Islet precursor cell (in vitro differentiated cells): ENCODE results near the gene HCAR2.
"Not testable (repeated sequence)": the region's sequence is repeated elsewhere in the genome, so short reads cannot be mapped to it uniquely, and the experiment has no call there.

Source experiments
- DNase-seq: peaks from one replicate; pipeline ENCODE4 v3.0.0-alpha.2; 2018

The HCAR2 gene

DNA sequence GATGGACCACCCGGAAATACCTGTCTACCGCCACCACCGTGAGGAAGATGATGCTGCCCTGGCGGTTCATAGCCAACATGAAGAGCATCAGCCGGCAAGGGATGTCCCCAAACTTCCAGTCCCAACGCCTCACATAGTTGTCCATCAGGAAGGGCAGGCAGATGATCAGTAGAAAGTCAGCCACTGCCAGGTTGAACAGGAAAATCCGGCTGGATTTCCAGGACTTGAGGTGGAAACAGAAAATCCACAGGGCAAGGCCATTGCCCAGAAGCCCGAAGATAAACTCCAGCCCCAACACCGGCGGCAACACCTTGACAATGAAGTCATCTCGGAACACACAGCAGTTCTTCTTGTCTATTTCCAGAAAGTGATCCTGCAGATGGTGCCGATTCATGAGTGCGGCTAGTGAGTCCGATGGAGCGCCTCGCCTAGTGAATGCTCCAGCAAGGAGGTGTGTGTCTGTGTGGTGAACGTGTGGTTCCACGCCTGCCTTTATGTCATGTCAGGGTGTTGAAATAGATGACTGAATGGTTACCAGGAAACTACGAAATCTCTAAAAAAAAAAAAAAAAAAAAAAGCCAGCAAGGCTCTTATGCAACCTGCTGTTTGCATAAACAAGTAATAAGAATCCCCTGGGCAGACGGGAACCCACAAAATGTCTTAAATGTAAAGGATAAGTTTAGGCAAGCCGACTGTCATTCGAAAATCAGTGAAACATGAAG, at the start of gene HCAR2:
Gene HCAR2 (minus strand): TSS at position 468 of the 722 bp plus-strand sequence. CDS start 74 bp downstream, at position 394.
- DNase-seq, result not testable (repeated sequence)

DNA sequence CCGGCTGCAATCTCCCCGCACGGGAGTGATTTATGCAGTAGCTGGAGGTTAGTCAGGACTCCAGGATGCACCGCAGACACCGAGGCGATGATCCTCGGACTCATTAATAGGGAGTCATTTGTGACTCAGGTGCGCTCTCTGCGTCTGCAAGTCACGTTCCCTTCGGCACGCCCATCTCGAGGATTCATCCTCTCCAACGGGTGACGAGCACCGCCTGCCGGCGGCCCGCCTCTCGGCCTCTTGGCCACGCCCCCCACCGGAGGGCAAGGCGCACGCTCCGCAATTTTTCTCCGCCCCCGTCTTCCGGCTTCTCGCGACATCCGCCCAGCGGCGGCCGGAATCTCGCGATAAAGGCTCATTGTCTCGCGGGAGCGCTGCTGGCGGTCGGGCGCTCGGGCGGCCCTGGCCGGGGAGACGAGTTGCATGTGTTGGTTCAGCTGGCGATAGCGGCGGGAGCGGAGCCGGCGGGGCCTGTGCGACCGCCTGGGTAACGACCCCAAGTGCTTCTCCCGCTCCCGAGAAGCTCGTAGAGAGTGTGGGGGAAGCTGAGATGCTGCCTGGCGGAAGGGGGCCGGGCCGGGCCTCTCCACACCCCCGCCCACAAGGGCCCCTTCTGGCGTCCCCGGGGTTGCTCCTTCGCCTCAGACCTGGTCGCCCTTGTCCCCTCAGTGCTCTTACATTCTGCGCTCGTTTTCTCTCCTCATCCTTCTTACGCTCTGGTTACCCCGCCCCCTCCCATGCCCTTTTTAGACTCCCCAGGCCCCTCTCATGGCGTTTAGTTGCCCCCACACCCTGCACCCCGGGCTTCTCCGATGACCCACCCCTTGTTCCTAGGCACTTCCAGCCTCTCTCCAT, 49.5 kb upstream of the HCAR2 start, which contains the start of gene DENR:
Gene DENR (plus strand): TSS at position 361 of the 855 bp plus-strand sequence. CDS start 878 bp downstream, outside the sequence.
- peak; percentile 100 for DNase-seq

DNA sequence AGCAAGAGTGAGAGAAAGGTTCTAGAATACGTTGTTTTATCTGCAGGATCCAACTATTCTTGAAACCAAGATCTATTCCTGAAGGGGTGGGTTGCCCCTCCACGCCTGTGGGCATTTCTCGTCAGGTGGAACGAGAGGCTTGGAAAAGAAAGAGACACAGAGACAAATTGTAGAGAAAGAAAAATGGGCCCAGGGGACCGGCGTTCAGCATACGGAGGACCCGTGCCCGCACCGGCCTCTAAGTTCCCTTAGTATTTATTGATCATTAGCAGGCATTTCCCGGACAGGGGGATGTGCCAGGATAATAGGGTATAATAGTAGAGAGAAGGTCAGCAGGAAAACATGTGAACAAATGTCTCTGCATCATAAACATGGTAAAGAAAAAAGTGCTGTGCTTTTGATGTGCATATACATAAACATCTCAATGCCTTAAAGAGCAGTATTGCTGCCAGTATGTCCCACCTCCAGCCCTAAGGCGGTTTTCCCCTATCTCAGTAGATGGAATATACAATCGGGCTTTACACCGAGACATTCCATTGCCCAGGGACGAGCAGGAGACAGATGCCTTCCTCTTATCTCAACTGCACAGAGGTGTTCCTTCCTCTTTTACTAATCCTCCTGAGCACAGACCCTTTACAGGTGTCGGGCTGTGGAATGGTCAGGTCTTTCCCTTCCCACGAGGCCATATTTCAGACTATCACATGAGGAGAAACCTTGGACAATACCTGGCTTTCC, 47.8 kb upstream of the HCAR2 start:
- DNase-seq, result peak; percentile 82

DNA sequence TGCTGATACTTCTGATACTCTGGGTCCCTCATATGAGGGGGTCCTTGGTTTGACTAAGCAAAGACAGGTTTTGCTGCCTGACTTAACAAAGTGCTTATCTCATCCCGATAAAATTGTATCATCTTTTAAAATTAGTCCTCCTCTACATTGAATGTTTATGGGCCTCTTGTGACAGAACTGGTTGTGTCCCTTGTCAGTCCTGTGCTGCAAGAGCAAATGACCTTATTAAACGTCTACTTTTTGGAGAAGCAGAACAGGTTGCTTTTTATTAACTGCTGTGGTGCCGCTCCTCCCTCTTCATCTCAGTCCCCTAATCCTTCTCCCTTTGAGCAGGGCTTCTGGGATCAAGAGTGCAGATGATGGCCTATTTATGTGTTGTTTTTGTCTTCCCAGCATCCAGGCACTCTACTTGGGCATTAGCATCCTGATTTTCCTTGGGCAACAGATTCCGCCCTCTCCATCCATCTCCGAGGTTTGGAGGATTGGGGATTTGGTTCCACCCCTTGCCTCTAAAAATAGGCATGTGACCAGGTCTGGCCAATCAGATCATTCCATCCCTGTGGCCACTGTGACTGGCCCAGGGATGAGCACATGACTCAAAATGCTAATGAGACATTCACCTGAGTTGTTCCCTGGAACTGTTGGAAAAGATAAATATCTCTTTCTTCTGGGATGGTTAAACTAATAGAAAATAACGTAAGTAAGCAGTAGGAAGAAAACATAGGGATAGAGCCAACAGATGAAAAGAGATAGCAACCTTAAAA, 46.6 kb upstream of the HCAR2 start:
- DNase-seq, result no peak

DNA sequence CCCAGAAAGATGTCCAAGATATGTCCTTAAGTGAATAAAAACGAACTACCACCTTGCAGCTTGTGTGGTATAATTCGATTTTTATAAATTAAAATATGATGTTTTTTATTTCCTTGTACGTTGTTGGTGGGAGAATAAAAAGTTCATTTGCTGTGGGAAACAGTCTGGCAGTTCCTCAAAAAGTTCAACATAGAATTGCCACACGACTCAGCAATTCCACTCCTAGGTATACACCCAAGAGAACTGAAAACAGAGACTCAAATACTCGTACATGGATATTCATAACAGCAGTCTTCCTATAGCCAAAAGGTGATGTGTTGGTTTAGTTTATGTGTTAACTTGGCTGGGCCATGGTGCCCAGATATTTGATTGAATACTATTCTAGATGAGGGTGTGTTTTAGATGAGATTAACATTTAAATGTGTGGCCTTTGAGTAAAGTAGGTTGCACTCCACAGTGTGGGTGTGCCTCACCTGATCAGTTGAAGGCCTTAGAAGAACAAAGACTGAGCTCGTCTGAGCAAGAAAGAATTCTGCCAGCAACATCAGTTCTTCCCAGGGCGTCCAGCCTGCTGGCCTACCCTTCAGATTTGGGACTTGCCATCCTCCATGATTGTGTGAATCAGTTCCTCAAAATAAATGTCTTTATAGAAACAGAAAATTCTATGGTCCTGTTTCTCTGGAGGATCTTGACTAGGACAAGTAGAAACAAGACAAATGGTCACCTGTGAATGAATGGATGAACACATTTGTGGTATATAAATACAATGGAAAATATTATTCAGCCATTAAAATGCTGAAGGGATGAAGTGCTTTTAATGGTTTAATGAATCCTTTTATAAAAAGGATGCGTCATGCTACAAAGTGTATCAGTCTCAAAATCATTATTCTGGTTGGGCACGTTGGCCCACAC, 44.3 kb upstream of the HCAR2 start:
- no peak for DNase-seq

DNA sequence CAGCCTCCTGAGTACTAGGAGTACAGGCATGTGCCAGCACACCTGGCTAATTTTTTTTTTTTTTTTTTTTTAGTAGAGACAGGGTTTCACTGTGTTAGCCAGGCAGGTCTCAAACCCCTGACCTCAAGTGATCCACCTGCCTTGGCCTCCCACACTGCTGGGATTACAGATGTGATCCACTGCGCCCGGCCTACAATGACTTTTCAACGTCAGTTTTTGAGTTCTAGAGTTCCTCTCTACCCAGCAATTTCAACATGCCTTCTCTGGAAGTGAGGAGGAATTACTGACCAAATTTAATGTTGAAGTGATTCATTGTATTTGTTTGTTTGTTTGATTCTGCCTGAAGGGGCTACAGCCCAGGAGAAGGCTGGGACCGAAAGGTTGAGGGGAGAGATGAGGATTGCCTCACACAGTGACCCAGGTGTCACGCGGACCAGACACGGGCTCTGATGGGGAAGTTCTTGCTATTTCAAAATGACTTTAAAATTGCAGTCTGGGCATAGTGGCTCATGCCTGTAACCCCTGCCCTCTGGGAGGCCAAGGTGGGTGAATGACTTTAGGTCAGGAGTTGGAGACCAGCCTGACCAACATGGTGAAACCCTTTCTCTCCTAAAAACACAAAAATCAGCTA, 40.9 kb upstream of the HCAR2 start:
- DNase-seq, result no peak

DNA sequence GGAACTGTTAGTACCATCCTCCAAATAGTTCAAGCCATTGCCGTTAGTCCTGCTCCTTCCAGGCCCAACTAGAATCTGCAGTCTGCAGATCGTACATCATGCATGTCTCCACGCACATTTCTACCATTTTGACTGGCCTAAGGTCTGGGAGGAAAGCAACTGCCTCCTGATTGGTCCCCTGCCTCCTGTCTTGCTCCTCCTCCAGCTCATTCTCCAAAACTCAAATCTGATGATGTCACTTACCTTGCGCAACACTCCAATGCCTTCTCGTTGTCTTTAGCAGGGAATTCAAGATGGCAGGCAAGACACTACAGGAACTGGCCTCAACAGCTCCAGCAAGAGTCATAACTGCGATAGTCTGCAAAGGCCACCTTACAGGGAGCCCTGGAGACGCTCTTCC, 37.2 kb upstream of the HCAR2 start:
- no peak for DNase-seq

DNA sequence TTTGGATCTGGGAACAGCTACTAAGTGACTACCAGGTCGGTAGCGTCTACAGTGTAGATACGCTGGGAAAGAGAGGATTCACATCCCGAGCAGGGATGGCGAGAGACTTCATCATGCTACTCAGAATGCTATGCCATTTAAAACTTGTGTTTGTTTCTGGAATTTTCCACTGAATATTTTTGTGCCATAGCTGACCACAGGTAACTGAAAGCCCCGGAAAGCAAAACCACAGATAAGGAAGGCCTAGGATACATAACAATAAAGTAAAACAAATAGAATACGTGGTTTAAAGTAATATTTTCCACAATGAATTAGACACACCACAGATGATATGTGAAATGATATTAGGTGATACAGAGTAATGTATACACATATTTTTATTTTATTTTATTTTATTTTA, 35.4 kb upstream of the HCAR2 start:
- DNase-seq, result no peak

DNA sequence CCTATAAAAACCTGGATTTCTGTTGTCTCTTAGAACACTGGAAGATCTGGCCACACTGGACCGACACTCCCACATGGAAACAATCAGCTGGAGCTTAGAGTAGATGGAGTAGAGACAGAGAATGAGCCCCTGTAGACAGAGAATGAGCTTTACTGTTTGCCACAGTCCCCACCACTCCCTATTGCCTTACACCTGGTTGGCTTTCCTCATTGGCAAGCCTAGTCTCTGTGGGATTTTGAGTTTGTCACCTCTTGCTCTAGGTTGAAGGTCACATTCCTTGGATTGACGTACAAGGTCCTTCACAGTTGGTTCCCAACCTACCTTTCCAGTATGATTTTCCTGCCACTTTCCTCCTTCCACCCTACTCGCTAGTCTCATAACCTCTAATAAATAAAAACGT, 29.5 kb upstream of the HCAR2 start:
- no peak for DNase-seq

DNA sequence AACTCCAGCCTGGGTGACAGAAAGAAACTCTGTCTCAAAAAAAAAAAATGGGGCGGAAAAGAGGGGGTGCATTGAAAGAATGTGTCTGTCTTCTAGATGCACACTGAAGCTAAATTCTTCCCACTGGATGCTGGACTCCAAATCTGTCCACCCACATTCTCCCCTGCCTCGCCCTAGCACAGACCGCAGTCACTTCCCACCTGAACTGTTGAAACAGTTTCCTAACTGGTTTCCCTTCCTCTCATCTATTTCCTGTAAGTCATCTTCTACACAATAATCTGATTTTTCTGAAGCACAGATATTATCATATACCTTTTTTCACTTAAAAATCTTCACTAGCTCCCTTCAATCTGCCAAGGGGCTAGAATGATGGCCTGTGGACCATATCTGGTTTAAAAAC, 29.0 kb upstream of the HCAR2 start:
- DNase-seq, result no peak

DNA sequence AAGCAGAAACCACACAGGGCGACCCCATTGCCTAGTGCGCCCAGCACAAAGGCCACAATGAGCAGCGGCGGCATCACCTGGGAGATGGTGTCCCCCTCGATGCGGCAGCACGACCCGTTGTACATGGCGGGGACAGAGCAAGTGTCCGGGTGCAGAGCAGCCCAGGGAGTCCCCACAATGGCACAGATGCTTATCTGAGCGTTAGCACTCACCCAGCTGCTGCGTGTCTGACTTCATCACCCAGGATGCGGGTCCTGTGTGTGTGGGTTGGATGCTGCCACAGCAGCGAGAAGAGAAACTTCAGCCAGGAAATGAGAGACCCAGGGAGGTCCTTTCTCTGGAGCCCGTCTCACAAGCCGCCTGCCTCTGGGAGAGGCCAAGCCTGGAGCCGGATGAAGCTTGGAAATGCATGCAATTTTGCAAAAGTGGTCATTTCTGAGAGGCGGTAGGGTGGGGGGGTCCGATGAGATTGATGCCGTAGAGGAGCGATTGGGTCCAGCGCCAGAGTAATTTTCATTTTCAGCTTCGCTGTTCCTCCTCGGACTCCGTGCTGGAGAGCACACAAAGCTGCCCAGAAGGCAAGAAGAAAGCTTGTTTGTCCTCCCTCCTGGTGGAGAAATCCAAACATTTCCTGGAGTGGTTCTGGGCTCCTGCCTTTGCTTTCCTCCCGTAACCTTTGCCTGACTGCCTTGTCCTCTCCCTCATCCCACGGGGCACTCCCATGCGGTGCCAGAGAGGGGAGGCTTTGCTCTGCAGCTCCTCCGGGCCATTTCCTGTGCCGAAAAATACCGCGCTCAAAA, 27.3 kb upstream of the HCAR2 start, which contains the start of gene HCAR1:
Gene HCAR1 (minus strand): TSS at position 630 of the 800 bp plus-strand sequence. CDS start 505 bp downstream, at position 125.
- no peak for DNase-seq

DNA sequence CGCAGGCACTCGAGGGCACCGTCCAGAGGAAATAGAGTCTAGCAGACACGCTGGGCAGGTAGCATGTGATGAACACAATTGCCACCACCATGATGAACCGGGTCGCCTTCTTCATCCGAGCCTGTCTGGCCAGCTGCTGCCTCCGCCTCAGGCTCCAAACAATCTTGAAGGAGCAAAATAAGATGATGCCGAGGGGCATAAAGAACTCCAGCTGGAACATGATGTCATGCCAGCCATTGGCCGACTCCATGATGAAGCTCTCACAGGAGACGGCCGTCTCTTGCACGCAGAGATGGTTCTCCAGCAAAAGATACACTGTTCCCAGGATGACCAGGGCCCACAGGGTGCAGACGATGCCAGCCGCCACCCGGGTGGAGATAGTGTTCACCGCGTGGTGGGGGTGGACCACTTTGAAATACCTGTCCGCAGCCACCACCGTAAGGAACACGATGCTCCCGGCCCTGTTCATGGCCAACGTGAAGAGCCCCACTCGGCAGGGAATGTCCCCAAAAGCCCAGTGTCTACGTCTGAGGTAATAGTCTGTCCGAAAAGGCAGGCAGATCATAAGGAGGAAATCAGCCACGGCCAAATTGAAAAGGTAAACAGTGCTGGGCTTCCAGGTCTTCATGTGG, 26.5 kb upstream of the HCAR2 start:
- no peak for DNase-seq

DNA sequence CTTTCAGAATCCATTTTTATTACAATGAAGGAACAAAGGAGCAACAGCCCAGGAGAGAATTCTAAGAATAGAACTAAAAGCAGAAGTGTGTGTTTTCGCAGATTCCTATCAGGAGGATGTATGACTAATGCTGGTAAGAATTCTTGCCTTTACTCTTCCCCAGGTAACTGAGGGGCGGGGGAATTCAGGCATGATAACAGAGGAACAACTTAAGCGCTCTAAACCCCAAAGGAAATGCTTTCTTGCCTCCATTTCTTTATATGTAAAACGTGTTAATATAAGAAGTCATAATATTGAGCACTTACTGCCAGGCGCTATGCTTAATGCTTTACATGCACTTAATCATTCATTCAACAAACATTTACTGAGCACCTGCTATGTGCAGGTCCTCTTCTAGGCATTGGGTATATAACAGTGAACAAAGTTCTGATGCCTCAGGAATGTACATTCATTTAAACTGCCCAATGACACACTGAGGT, 23.0 kb upstream of the HCAR2 start:
- peak; percentile 88 for DNase-seq

DNA sequence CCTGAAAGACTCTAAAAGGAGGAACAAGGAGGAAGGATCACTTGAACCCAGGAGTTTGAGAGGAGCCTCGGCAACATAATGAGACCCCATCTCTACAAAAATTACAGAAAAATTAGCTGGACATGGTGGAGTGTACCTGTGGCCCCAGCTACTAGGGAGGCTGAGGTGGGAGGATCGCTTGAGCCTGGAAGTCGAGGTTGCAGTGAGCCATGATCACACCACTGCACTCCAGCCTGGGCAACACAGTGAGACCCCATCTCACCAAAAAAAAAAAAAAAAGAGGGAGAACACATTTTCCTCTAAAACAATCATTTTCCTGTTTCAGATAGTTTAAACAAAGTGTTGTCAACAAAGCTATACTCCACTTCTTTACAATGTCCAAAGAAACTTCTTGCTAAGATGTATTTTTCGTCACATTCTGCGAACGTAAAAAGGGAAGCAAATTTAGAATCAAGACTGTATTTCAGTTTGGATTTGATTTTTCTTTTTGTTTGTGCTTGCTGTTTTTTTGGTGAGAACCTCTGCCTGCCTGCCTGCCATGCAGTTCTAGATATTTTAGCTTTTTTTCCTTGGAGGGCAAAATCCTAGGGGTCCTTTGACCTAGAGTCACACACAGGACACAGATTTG, 22.4 kb upstream of the HCAR2 start:
- no peak for DNase-seq

DNA sequence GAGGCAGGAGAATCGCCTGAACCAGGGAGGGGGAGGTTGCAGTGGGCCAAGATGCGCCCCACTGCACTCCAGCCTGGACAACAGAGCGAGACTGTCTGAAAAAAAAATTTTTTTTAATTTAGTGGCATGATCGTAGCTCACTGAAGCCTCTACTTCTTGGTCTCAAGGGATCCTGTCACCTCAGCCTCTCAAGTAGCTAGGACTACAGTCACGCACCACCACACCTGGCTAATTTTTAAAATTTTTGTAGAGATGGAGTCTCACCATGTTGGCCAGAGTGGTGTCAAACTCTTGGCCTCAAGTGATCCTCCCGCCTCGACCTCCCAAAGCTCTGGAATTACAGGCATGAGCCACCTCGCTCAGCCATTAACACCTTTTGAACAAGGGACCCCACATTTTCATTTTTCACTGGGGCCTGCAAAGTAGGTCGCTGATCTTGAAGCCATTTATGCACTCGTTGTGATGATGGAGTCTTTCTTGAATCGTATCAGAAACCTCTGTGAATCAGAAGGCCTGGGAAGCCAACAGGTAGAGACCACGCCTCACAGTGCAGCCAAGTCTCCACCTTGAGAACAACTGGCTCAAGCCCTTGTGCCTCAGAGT, 21.6 kb upstream of the HCAR2 start:
- no peak for DNase-seq

DNA sequence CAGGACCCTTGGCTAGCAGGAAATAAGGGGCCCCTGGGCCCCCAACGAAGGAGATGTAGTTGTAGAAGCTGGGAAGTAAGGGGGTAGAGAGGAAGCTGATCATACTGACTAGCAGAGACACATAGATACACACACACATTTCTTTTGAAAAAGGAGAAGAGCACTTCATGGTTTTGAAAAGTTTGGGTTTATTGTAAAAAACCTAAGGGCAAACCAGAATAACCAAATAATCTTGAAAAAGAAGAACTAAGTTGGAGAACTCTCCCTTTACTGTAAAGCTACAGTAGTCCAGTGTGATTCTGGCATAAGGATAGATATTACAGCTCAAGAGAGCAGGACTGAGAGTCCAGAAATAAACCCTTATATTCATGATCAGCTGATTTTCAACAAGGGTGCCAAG, 19.2 kb upstream of the HCAR2 start:
- no peak for DNase-seq

DNA sequence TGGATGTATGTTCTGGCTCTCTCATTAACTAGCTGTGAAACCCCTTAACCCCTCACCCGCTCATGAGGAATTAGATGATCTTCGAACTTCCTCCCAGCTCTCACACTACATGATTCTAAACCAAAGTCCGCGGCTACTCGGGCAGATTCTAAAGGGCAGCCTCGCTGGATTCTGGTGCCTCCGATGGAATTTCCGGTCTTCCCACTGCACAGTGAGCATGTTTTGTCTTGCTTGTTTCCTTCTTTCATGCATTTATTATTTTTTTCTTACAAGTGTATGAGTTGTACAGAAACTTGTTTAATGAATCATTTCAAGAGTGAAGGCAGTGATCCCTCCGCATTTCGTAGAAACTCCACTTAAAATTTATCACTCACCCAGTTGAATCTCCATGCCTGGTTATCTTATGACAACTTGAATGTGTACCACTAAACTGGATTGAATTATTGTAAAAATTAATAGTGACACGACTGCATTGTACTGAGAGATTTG, 17.9 kb upstream of the HCAR2 start:
- no peak for DNase-seq

DNA sequence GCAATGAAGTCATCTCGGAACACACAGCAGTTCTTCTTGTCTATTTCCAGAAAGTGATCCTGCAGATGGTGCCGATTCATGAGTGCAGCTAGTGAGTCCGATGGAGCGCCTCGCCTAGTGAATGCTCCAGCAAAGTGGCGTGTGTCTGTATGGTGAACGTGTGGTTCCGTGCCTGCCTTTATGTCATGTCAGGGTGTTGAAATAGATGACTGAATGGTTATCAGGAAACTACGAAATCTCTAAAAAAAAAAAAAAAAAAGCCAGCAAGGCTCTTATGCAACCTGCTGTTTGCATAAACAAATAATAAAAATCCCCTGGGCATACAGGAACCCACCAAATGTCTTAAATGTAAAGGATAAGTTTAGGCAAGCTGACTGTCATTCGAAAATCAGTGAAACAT, 13.5 kb upstream of the HCAR2 start, which contains the start of gene HCAR3:
Gene HCAR3 (minus strand): TSS at position 154 of the 400 bp plus-strand sequence. CDS start 74 bp downstream, at position 80.
- not testable (repeated sequence) for DNase-seq
